NB4 (cell line): ENCODE data around the gene TMEM121B.

Experiments used
- DNase-seq: peaks from one replicate; pipeline ENCODE4 v3.0.0; 2010; ENCODE audit warnings: low read depth
- H3K4me3 ChIP-seq: one replicate; pipeline ENCODE4 v1.5.1; 2011; ENCODE audit warnings: mild to moderate bottlenecking, low read depth, low read length, moderate library complexity
- CTCF ChIP-seq: IDR thresholded peaks from one replicate; pipeline ENCODE4 v1.5.1; 2012; ENCODE audit warnings: low read depth, low read length
- MAX ChIP-seq: IDR thresholded peaks from 2 replicates; pipeline ENCODE4 v1.6.1; 2011; ENCODE audit warnings: low read depth, low read length
- MYC ChIP-seq: IDR thresholded peaks from 2 replicates; pipeline ENCODE4 v1.6.1; 2011; ENCODE audit warnings: low read depth, low read length
- POLR2A ChIP-seq: IDR thresholded peaks from 2 replicates; pipeline ENCODE4 v1.6.1; 2011; ENCODE audit warnings: mild to moderate bottlenecking; ENCODE audit not compliant: insufficient read length; ENCODE audit errors: extremely low read depth

TMEM121B gene

DNA sequence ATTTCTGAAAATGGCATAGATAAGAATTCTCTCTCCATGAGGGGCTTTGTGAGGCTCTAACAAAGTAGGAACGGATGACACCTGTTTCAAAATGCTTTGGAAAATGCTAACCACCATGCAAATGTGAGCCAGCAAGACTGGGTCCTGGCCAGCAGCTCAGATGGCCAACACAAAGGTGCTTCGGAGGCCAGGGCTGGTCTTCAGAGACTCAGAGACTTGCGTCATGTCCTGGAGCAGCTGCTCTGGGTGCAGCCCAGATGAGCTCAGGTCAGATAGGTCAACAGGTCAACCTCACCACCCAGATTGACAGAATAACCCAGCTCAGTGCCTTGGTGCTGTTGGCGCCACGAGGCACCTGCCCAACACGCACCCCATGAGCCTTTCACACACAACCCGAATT is 12.0 kb upstream of the TMEM121B start:
- no peak for TF ChIP-seq MAX
- no peak for TF ChIP-seq MYC
- TF ChIP-seq POLR2A, result no peak
- TF ChIP-seq CTCF, result no peak
- no peak overlapping the region for H3K4me3 ChIP-seq
- no peak for DNase-seq

DNA sequence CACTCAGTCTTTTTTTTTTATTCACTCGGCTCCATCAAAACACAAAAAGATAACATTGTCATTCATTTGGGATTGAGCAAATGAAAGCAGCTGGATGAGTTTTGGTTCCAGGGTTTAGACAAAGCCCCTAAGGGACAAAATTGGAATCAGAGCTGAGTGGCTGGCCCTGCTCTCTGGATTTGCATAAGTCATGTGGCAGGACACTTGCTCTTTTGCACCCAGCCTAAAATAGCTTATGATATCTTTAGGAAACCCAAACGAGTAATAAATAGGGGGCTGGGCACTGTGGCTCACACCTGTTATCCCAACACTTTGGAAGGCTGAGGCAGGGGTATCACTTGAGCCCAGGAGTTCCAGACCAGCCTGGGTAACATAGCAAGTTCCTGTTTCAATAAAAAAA is 11.0 kb upstream of the TMEM121B start:
- TF ChIP-seq POLR2A, result no peak
- no peak for TF ChIP-seq CTCF
- no peak for TF ChIP-seq MAX
- TF ChIP-seq MYC, result no peak
- no peak overlapping the region for H3K4me3 ChIP-seq
- DNase-seq, result no peak

- no peak for DNase-seq
- TF ChIP-seq CTCF, result no peak
- no peak for TF ChIP-seq POLR2A
- TF ChIP-seq MAX, result no peak
- TF ChIP-seq MYC, result no peak
- no peak overlapping the region for H3K4me3 ChIP-seq
Measured at GRCh38 chr22:17131686-17132085, 10.5 kb upstream of the TMEM121B start.

- no peak for DNase-seq
- TF ChIP-seq MAX (no peak), CTCF (no peak), POLR2A (no peak), MYC (no peak)
- H3K4me3 ChIP-seq, result no peak overlapping the region
Measured at GRCh38 chr22:17130199-17130598, 9.0 kb upstream of the TMEM121B start.

DNA sequence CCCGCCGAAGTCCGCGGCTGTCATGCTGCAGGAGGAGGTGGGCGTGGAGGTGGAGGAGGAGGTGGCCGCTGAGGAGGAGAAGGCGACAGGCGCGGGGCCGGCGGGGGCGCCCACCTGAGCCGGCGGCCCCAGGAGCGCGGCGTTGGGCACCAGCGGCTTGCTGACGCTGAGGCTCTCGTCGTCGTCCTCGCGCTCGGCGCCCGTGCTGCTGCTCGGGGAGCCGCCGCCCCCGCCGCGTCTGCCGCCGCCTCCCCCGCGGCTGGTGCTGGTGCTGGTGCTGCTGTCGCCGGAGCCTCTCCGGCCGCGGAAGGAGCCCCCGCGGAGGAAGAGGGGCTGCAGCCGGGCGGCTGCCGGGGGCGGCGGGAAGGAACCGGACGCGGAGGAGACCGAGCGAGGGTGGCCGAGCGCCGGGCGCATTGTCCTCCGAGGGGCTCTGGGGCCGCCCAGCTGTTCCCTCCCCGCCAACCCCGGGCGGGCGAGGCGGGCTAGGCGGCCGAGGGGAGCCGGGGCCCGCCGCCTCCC is 388 bp downstream of the TMEM121B start:
- peak; percentile 66 for DNase-seq
- TF ChIP-seq MYC, result no peak
- no peak for TF ChIP-seq CTCF
- TF ChIP-seq POLR2A, result no peak
- no peak for TF ChIP-seq MAX
- H3K4me3 ChIP-seq, result no peak overlapping the region

DNA sequence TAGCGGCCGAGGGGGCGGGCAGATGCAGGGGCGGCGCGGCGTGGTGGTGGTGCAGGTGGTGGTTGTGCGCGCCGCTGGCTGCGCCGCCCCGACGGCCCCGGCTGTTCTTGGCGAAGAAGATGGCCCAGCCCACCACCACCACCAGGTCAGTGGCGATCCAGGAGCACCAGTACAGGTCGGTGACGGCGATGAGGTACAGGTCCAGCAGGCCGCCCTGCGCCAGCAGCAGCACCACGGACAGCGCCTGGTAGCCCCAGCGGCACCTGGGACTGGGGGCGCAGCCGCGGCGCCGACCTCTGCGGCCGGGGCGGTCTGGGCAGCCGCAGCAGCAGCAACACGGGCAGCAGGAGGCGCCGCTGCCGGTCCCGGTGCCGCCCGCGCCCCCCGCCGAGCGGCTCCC is 879 bp downstream of the TMEM121B start:
- DNase-seq, result peak; percentile 70
- no peak overlapping the region for H3K4me3 ChIP-seq
- TF ChIP-seq MYC, result no peak
- TF ChIP-seq MAX, result no peak
- no peak for TF ChIP-seq POLR2A
- TF ChIP-seq CTCF, result no peak
